HepG2 (cell line): ENCODE data around the gene SNAP29. TPM values are rescaled to one million over a fixed set of nuclear protein-coding genes. Genes with fewer than 3 reads are reported as not detected.
A peak's percentile ranks its signal among the peaks of the same experiment; 100 is the strongest.

ENCODE experiments used
- ATF1 ChIP-seq: IDR thresholded peaks from 2 replicates; pipeline ENCODE4 v1.6.1; 2016; ENCODE audit warnings: mild to moderate bottlenecking, control low read depth
- EED ChIP-seq: sonication (generic); formaldehyde crosslinking; IDR thresholded peaks from 2 replicates; pipeline ENCODE4 v1.5.0; 2020; ENCODE audit warnings: mild to moderate bottlenecking, missing genetic modification reagents
- FOXJ3 ChIP-seq: sonication (generic); formaldehyde crosslinking; IDR thresholded peaks from 2 replicates; pipeline ENCODE4 v1.4.0; 2020; ENCODE audit warnings: missing genetic modification reagents, mild to moderate bottlenecking, borderline replicate concordance
- FOXK2 ChIP-seq: fragments of 450-650 bp; IDR thresholded peaks from 2 replicates; pipeline ENCODE4 v1.6.1; 2016
- HOXA5 ChIP-seq: sonication (generic); formaldehyde crosslinking; IDR thresholded peaks from 2 replicates; pipeline ENCODE4 v1.4.0; 2020; ENCODE audit warnings: missing genetic modification reagents
- PITX1 ChIP-seq: sonication (generic); formaldehyde crosslinking; IDR thresholded peaks from 2 replicates; pipeline ENCODE4 v1.5.1; 2020; ENCODE audit warnings: mild to moderate bottlenecking, missing genetic modification reagents
- SALL2 ChIP-seq: sonication (generic); formaldehyde crosslinking; IDR thresholded peaks from 2 replicates; pipeline ENCODE4 v1.8.1; 2023; ENCODE audit warnings: mild to moderate bottlenecking, missing genetic modification reagents, inconsistent platforms
- SKIL ChIP-seq: sonication (generic); formaldehyde crosslinking; IDR thresholded peaks from 2 replicates; pipeline ENCODE4 v1.8.0; 2022; ENCODE audit warnings: missing genetic modification reagents, mild to moderate bottlenecking, moderate library complexity, borderline replicate concordance
- THAP11 ChIP-seq: IDR thresholded peaks from 2 replicates; pipeline ENCODE4 v1.6.1; 2016; ENCODE audit warnings: missing biosample characterization, missing genetic modification reagents
- ZFP91 ChIP-seq: sonication (generic); formaldehyde crosslinking; IDR thresholded peaks from 2 replicates; pipeline ENCODE4 v1.9.0; 2022; ENCODE audit warnings: missing genetic modification reagents, mild to moderate bottlenecking, borderline replicate concordance
- ZHX1 ChIP-seq: sonication (generic); formaldehyde crosslinking; IDR thresholded peaks from 2 replicates; pipeline ENCODE4 v1.8.1; 2022; ENCODE audit warnings: low read depth, mild to moderate bottlenecking, missing genetic modification reagents
- ZMAT3 ChIP-seq: sonication (generic); formaldehyde crosslinking; conservative IDR thresholded peaks from 2 replicates; pipeline ENCODE4 v1.7.0; 2021; ENCODE audit warnings: missing genetic modification reagents
- ZNF142 ChIP-seq: sonication (generic); formaldehyde crosslinking; IDR thresholded peaks from 2 replicates; pipeline ENCODE4 v1.4.0; 2020; ENCODE audit warnings: missing genetic modification reagents
- ZNF263 ChIP-seq: sonication (generic); formaldehyde crosslinking; IDR thresholded peaks from 2 replicates; pipeline ENCODE4 v1.4.0; 2020; ENCODE audit warnings: missing genetic modification reagents
- ZNF354B ChIP-seq: sonication (generic); formaldehyde crosslinking; IDR thresholded peaks from 2 replicates; pipeline ENCODE4 v1.8.0; 2022; ENCODE audit warnings: mild to moderate bottlenecking, missing genetic modification reagents
- ZNF382 ChIP-seq: sonication (generic); formaldehyde crosslinking; IDR thresholded peaks from 2 replicates; pipeline ENCODE4 v1.5.0; 2020; ENCODE audit warnings: missing genetic modification reagents, mild to moderate bottlenecking, borderline replicate concordance
- polyA plus RNA-seq, 8 experiments: library from polyadenylated mRNA; depleted of rRNA in 3 of 8; stranded (reverse) in 7 of 8; unstranded in 1 of 8; fragments of >200 nt; fragmentation: Illumina TruSeq in 4 of 8; extraction: Trizol in 4 of 8; gene quantifications; 2 replicates each; pipeline versions ENCODE4 v1.2.1 to v1.2.3, GENCODE V29; 2011 to 2016; ENCODE audit warnings: low read depth in 4 of 8, missing spikeins in 1 of 8, mixed read lengths in 1 of 8; ENCODE audit not compliant: insufficient read depth in 1 of 8
- total RNA-seq, 5 experiments: library from RNA; depleted of rRNA; stranded (reverse); fragments of >200 nt; fragmentation: Illumina TruSeq; extraction: Trizol; gene quantifications; 2 replicates each; pipeline ENCODE4 v1.2.3, GENCODE V29; 2016; ENCODE audit warnings: low read depth in 1 of 5

SNAP29 gene
- total and polyA plus RNA-seq, 2 of the 13 experiments (the other 11 are each of a cell fraction or from before 2014, with no cell fraction given): 12.3 to 30.7 TPM

- TF ChIP-seq ZFP91 (CRISPR knock-in tag): peak; percentile 88
- peak; percentile 59 for TF ChIP-seq SKIL (CRISPR knock-in tag)
- peak; percentile 84 for TF ChIP-seq PITX1 (CRISPR knock-in tag)
- TF ChIP-seq ZNF354B (CRISPR knock-in tag): no peak
- peak; percentile 77; the same call in 1 of the 2 replicates for TF ChIP-seq FOXJ3 (CRISPR knock-in tag)
- TF ChIP-seq ZNF382 (CRISPR knock-in tag): no peak
- no peak for TF ChIP-seq EED (CRISPR knock-in tag)
- TF ChIP-seq ZHX1 (CRISPR knock-in tag): peak; percentile 79
- TF ChIP-seq THAP11 (CRISPR knock-in tag): peak; percentile 86
- TF ChIP-seq ZMAT3: peak; percentile 76
- no peak for TF ChIP-seq ATF1
- no peak for TF ChIP-seq ZNF263 (CRISPR knock-in tag)
- TF ChIP-seq SALL2: no peak
- peak; percentile 48; the same call in 1 of the 2 replicates for TF ChIP-seq FOXK2
- no peak; the same call in none of the 2 replicates for TF ChIP-seq HOXA5 (CRISPR knock-in tag)
- TF ChIP-seq ZNF142 (CRISPR knock-in tag): no peak
Observed at GRCh38 chr22:20916916-20917810, 58.4 kb downstream of the SNAP29 start, which contains the start of gene CRKL (continued).
